ENCODE results near the gene F13A1. TPM values are rescaled to one million over a fixed set of nuclear protein-coding genes. Genes with fewer than 3 reads are reported as not detected.

The F13A1 gene
- total and polyA plus RNA-seq, 2 of the 8 experiments (the other 6 are each of a cell fraction or from before 2014, with no cell fraction given) = 0.57 to 1.5 TPM

DNA sequence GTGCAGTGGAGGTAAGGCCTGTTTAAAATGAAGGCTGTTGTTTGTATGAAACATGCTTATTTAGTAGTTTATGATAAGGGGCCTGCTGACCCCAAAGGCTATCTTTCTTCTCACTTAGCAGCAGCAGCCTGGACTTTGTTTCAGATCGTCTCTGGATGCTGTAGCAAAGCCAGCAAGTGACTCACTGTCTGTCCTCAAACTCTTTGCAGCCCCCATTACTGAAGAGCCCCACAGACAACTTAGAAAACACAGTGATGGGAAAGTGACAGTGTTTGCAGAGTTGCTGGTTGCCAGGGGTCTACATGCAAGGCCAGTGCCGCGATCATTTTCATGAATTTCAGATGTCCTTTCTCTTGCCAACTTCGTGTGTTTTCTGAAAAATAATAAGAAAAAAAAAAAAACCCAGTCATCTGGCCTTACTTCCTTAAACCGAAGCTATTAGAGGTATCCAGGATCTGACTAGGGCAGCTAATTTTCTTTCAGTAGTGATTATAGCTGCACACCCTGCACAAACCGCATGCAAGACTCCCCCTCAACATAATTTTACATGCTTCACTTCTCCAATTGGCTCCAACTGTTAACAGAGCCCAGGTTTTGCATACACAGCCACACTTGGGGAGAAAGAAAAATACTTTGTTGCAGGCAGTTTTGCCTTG, 11.6 kb upstream of the F13A1 start (continued):
- TF ChIP-seq, protein P1, sequence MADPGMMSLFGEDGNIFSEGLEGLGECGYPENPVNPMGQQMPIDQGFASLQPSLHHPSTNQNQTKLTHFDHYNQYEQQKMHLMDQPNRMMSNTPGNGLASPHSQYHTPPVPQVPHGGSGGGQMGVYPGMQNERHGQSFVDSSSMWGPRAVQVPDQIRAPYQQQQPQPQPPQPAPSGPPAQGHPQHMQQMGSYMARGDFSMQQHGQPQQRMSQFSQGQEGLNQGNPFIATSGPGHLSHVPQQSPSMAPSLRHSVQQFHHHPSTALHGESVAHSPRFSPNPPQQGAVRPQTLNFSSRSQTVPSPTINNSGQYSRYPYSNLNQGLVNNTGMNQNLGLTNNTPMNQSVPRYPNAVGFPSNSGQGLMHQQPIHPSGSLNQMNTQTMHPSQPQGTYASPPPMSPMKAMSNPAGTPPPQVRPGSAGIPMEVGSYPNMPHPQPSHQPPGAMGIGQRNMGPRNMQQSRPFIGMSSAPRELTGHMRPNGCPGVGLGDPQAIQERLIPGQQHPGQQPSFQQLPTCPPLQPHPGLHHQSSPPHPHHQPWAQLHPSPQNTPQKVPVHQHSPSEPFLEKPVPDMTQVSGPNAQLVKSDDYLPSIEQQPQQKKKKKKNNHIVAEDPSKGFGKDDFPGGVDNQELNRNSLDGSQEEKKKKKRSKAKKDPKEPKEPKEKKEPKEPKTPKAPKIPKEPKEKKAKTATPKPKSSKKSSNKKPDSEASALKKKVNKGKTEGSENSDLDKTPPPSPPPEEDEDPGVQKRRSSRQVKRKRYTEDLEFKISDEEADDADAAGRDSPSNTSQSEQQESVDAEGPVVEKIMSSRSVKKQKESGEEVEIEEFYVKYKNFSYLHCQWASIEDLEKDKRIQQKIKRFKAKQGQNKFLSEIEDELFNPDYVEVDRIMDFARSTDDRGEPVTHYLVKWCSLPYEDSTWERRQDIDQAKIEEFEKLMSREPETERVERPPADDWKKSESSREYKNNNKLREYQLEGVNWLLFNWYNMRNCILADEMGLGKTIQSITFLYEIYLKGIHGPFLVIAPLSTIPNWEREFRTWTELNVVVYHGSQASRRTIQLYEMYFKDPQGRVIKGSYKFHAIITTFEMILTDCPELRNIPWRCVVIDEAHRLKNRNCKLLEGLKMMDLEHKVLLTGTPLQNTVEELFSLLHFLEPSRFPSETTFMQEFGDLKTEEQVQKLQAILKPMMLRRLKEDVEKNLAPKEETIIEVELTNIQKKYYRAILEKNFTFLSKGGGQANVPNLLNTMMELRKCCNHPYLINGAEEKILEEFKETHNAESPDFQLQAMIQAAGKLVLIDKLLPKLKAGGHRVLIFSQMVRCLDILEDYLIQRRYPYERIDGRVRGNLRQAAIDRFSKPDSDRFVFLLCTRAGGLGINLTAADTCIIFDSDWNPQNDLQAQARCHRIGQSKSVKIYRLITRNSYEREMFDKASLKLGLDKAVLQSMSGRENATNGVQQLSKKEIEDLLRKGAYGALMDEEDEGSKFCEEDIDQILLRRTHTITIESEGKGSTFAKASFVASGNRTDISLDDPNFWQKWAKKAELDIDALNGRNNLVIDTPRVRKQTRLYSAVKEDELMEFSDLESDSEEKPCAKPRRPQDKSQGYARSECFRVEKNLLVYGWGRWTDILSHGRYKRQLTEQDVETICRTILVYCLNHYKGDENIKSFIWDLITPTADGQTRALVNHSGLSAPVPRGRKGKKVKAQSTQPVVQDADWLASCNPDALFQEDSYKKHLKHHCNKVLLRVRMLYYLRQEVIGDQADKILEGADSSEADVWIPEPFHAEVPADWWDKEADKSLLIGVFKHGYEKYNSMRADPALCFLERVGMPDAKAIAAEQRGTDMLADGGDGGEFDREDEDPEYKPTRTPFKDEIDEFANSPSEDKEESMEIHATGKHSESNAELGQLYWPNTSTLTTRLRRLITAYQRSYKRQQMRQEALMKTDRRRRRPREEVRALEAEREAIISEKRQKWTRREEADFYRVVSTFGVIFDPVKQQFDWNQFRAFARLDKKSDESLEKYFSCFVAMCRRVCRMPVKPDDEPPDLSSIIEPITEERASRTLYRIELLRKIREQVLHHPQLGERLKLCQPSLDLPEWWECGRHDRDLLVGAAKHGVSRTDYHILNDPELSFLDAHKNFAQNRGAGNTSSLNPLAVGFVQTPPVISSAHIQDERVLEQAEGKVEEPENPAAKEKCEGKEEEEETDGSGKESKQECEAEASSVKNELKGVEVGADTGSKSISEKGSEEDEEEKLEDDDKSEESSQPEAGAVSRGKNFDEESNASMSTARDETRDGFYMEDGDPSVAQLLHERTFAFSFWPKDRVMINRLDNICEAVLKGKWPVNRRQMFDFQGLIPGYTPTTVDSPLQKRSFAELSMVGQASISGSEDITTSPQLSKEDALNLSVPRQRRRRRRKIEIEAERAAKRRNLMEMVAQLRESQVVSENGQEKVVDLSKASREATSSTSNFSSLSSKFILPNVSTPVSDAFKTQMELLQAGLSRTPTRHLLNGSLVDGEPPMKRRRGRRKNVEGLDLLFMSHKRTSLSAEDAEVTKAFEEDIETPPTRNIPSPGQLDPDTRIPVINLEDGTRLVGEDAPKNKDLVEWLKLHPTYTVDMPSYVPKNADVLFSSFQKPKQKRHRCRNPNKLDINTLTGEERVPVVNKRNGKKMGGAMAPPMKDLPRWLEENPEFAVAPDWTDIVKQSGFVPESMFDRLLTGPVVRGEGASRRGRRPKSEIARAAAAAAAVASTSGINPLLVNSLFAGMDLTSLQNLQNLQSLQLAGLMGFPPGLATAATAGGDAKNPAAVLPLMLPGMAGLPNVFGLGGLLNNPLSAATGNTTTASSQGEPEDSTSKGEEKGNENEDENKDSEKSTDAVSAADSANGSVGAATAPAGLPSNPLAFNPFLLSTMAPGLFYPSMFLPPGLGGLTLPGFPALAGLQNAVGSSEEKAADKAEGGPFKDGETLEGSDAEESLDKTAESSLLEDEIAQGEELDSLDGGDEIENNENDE (IDR thresholded peaks at IDR 0.05; ENCODE audit: insufficient replicate concordance, low read length) = no peak
- TF ChIP-seq MAFK (IDR thresholded peaks at IDR 0.05; ENCODE audit: low read depth, low read length) = no peak
- no peak for TF ChIP-seq SIRT6 (IDR thresholded peaks at IDR 0.05; ENCODE audit: low read length)
- TF ChIP-seq EZH2 (IDR thresholded peaks at IDR 0.05; ENCODE audit: low read depth, low read length, severe bottlenecking) = no peak
- no peak for TF ChIP-seq TEAD4 (IDR thresholded peaks at IDR 0.05; ENCODE audit: low read depth, low read length)
- no peak for TF ChIP-seq BACH1 (IDR thresholded peaks at IDR 0.05; ENCODE audit: low read length)
- TF ChIP-seq EGR1 (IDR thresholded peaks at IDR 0.05; ENCODE audit: borderline replicate concordance, low read depth, low read length) = no peak

All from H1 (cell line).